HepG2 (cell line): ENCODE measurements around the gene ABCB4. TPM values are rescaled to one million over a fixed set of nuclear protein-coding genes. Genes with fewer than 3 reads are reported as not detected.

ENCODE experiments used
- ARID4A ChIP-seq: sonication (generic); formaldehyde crosslinking; IDR thresholded peaks from 2 replicates; pipeline ENCODE4 v1.5.0; 2020; ENCODE audit warnings: mild to moderate bottlenecking, missing genetic modification reagents, borderline replicate concordance
- BHLHE40 ChIP-seq: IDR thresholded peaks from 2 replicates; pipeline ENCODE4 v1.6.1; 2011; ENCODE audit warnings: low read length, improper control_type of control experiment
- CBX2 ChIP-seq, 2 experiments: fragments of 200-600 bp in 1 of 2; sonication (generic); formaldehyde crosslinking in 1 of 2; IDR thresholded peaks; 2 replicates each; pipeline versions ENCODE4 v1.7.0 to v1.8.1; 2018 to 2022; ENCODE audit warnings: low read depth in 2 of 2, low read length in 1 of 2, mild to moderate bottlenecking in 1 of 2, missing genetic modification reagents in 1 of 2
- KLF9 ChIP-seq: IDR thresholded peaks from 2 replicates; pipeline ENCODE4 v1.6.1; 2016; ENCODE audit warnings: low read depth
- NCOR1 ChIP-seq: fragments of 200-600 bp; sonication (generic); IDR thresholded peaks from 2 replicates; pipeline ENCODE4 v1.7.0; 2017; ENCODE audit warnings: antibody characterized with exemption, low read length, borderline replicate concordance
- NONO ChIP-seq, 2 experiments: fragments of 450-650 bp in 1 of 2; sonication (generic) in 1 of 2; formaldehyde crosslinking in 1 of 2; IDR thresholded peaks in 1 of 2; conservative IDR thresholded peaks in 1 of 2; 2 replicates each; pipeline versions ENCODE4 v1.6.1 to v1.8.0; 2017 to 2022; ENCODE audit warnings: mild to moderate bottlenecking in 1 of 2, missing genetic modification reagents in 1 of 2, moderate library complexity in 1 of 2
- SRSF1 ChIP-seq: fragments of 200-400 bp; formaldehyde crosslinking; optimal IDR thresholded peaks from 2 replicates; pipeline ENCODE3; 2017; ENCODE audit warnings: mild to moderate bottlenecking, low read depth, low read length, moderate library complexity
- TCF7 ChIP-seq: sonication (generic); IDR thresholded peaks from 2 replicates; pipeline ENCODE4 v1.6.1; 2016; ENCODE audit warnings: antibody characterized with exemption, low read depth
- TEAD3 ChIP-seq: optimal IDR thresholded peaks from 2 replicates; pipeline ENCODE3; 2016; ENCODE audit warnings: borderline replicate concordance
- ZBTB7A ChIP-seq: sonication (generic); formaldehyde crosslinking; IDR thresholded peaks from 2 replicates; pipeline ENCODE4 v1.8.0; 2022; ENCODE audit warnings: mild to moderate bottlenecking, missing genetic modification reagents
- ZFP36 ChIP-seq: fragments of 150-350 bp; IDR thresholded peaks from 2 replicates; pipeline ENCODE4 v1.6.1; 2018; ENCODE audit warnings: borderline replicate concordance, low read length, low read depth; ENCODE audit not compliant: partially characterized antibody
- ZKSCAN5 ChIP-seq: sonication (generic); formaldehyde crosslinking; IDR thresholded peaks from 2 replicates; pipeline ENCODE4 v1.5.1; 2020; ENCODE audit warnings: mild to moderate bottlenecking, missing genetic modification reagents
- ZMYM4 ChIP-seq: sonication (generic); formaldehyde crosslinking; IDR thresholded peaks from 2 replicates; pipeline ENCODE4 v1.8.1; 2023; ENCODE audit warnings: mild to moderate bottlenecking, missing genetic modification reagents
- ZNF10 ChIP-seq: sonication (generic); formaldehyde crosslinking; IDR thresholded peaks from 2 replicates; pipeline ENCODE4 v1.4.0; 2020; ENCODE audit warnings: mild to moderate bottlenecking, low read depth, missing genetic modification reagents, borderline replicate concordance
- ZNF282 ChIP-seq: fragments of 450-650 bp; IDR thresholded peaks from 2 replicates; pipeline ENCODE4 v1.6.1; 2018; ENCODE audit not compliant: partially characterized antibody
- ZNF367 ChIP-seq: sonication (generic); formaldehyde crosslinking; IDR thresholded peaks from 2 replicates; pipeline ENCODE4 v1.4.0; 2020; ENCODE audit warnings: missing genetic modification reagents, borderline replicate concordance
- ZNF547 ChIP-seq: sonication (generic); formaldehyde crosslinking; IDR thresholded peaks from 2 replicates; pipeline ENCODE4 v1.5.1; 2020; ENCODE audit warnings: mild to moderate bottlenecking, missing genetic modification reagents
- ZNF850 ChIP-seq: sonication (generic); formaldehyde crosslinking; conservative IDR thresholded peaks from 2 replicates; pipeline ENCODE4 v1.9.0; 2021; ENCODE audit warnings: mild to moderate bottlenecking, missing genetic modification reagents
- ZSCAN21 ChIP-seq: sonication (generic); formaldehyde crosslinking; IDR thresholded peaks from 2 replicates; pipeline ENCODE4 v1.8.0; 2022; ENCODE audit warnings: mild to moderate bottlenecking, missing genetic modification reagents, moderate library complexity, borderline replicate concordance
- polyA plus RNA-seq, 8 experiments: library from polyadenylated mRNA; depleted of rRNA in 3 of 8; stranded (reverse) in 7 of 8; unstranded in 1 of 8; fragments of >200 nt; fragmentation: Illumina TruSeq in 4 of 8; extraction: Trizol in 4 of 8; gene quantifications; 2 replicates each; pipeline versions ENCODE4 v1.2.1 to v1.2.3, GENCODE V29; 2011 to 2016; ENCODE audit warnings: low read depth in 4 of 8, missing spikeins in 1 of 8, mixed read lengths in 1 of 8; ENCODE audit not compliant: insufficient read depth in 1 of 8
- total RNA-seq, 5 experiments: library from RNA; depleted of rRNA; stranded (reverse); fragments of >200 nt; fragmentation: Illumina TruSeq; extraction: Trizol; gene quantifications; 2 replicates each; pipeline ENCODE4 v1.2.3, GENCODE V29; 2016; ENCODE audit warnings: low read depth in 1 of 5
- TF ChIP-seq, protein P1 (sequence below): sonication (generic); formaldehyde crosslinking; IDR thresholded peaks from 2 replicates; pipeline ENCODE4 v1.4.0; 2020; ENCODE audit warnings: mild to moderate bottlenecking, low read depth, missing genetic modification reagents
- TF ChIP-seq, protein P2 (sequence below): sonication (generic); formaldehyde crosslinking; IDR thresholded peaks from 2 replicates; pipeline ENCODE4 v1.5.0; 2020; ENCODE audit warnings: missing genetic modification reagents
- TF ChIP-seq, protein P3 (sequence below): sonication (generic); formaldehyde crosslinking; IDR thresholded peaks from 2 replicates; pipeline ENCODE4 v1.4.0; 2020; ENCODE audit warnings: missing genetic modification reagents, borderline replicate concordance

ABCB4 gene
- total and polyA plus RNA-seq, 2 of the 13 experiments (the other 11 are each of a cell fraction or from before 2014, with no cell fraction given) = 18.0 to 32.4 TPM

GRCh38 chr7:87463982-87464381 lies 11.5 kb downstream of the ABCB4 start (continued):
- TF ChIP-seq, protein P1, sequence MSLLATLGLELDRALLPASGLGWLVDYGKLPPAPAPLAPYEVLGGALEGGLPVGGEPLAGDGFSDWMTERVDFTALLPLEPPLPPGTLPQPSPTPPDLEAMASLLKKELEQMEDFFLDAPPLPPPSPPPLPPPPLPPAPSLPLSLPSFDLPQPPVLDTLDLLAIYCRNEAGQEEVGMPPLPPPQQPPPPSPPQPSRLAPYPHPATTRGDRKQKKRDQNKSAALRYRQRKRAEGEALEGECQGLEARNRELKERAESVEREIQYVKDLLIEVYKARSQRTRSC (CRISPR knock-in tag) = no peak
- TF ChIP-seq ZNF282 (no peak), ARID4A (CRISPR knock-in tag) (peak; percentile 59; the same call in 1 of the 2 replicates), ZFP36 (no peak), ZNF10 (CRISPR knock-in tag) (no peak), ZBTB7A (CRISPR knock-in tag) (no peak), ZNF850 (CRISPR knock-in tag) (no peak), SRSF1 (no peak), TEAD3 (CRISPR knock-in tag) (peak; percentile 55), ZSCAN21 (CRISPR knock-in tag) (no peak), ZNF367 (no peak), CBX2 (IDR thresholded peaks at IDR 0.05; ENCODE audit: low read depth, low read length) (no peak), CBX2 (CRISPR knock-in tag; IDR thresholded peaks at IDR 0.05; ENCODE audit: low read depth) (no peak), KLF9 (CRISPR knock-in tag) (no peak), ZMYM4 (CRISPR knock-in tag) (peak; percentile 89), NCOR1 (peak; percentile 79; the same call in 1 of the 2 replicates), BHLHE40 (no peak), NONO (IDR thresholded peaks at IDR 0.05) (no peak), NONO (CRISPR knock-in tag; conservative IDR thresholded peaks at IDR 0.05) (peak; percentile 55; the same call in 1 of the 2 replicates), ZKSCAN5 (CRISPR knock-in tag) (no peak; the same call in 1 of the 2 replicates), ZNF547 (CRISPR knock-in tag) (0 out of 2 replicates have a peak, but pooled peaks have one; percentile 11), TCF7 (peak; percentile 72)
- TF ChIP-seq, protein P2, sequence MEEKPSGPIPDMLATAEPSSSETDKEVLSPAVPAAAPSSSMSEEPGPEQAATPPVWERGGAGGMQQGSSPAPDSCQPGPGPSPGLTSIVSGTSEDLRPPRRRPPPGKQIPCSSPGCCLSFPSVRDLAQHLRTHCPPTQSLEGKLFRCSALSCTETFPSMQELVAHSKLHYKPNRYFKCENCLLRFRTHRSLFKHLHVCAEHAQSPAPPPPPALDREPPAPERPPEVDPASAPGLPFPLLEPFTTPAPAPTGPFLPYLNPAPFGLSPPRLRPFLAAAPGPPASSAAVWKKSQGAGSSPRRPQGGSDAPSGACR (CRISPR knock-in tag) = no peak
- TF ChIP-seq, protein P3, sequence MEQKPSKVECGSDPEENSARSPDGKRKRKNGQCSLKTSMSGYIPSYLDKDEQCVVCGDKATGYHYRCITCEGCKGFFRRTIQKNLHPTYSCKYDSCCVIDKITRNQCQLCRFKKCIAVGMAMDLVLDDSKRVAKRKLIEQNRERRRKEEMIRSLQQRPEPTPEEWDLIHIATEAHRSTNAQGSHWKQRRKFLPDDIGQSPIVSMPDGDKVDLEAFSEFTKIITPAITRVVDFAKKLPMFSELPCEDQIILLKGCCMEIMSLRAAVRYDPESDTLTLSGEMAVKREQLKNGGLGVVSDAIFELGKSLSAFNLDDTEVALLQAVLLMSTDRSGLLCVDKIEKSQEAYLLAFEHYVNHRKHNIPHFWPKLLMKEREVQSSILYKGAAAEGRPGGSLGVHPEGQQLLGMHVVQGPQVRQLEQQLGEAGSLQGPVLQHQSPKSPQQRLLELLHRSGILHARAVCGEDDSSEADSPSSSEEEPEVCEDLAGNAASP (CRISPR knock-in tag) = peak; percentile 99
